GM12878 (cell line): ENCODE results near the gene CLRN3. TPM values are rescaled to one million over a fixed set of nuclear protein-coding genes. Genes with fewer than 3 reads are reported as not detected.

Experiments used
- ATAC-seq: fragments of 200-7000 bp; cut with Tn5 transposase; 3 replicates; pipeline ENCODE4 v1.9.1; 2020; ENCODE audit warnings: mild to moderate bottlenecking, moderate library complexity
- BruUV-seq: library from RNA; stranded (reverse); fragments of 400-500 nt; replicated peaks from 2 replicates; lab custom pipeline; 2021; lab: Mats Ljungman, UMichigan
- CTCF ChIA-PET: fragments of 300-600 bp; sonication (Branson Sonifier 250); formaldehyde crosslinking; extraction: SDS; loops from one replicate; lab custom pipeline; 2021; ENCODE audit warnings: inconsistent platforms; lab: Yijun Ruan, JAX
- POLR2A ChIA-PET: fragments of 350-600 bp; formaldehyde crosslinking; extraction: SDS; loops from one replicate; lab custom pipeline; 2021; ENCODE audit warnings: inconsistent platforms; lab: Charles Lee
- RAD21 ChIA-PET: fragments of 300-600 bp; sonication (Branson Sonifier 250); formaldehyde crosslinking; loops from one replicate; lab custom pipeline; 2023; ENCODE audit warnings: antibody characterized with exemption; ENCODE audit not compliant: unreplicated experiment; lab: Charles Lee
- SMC1A ChIA-PET: fragments of 300-600 bp; sonication (Branson Sonifier 250); formaldehyde crosslinking; loops from one replicate; lab custom pipeline; 2023; ENCODE audit not compliant: unreplicated experiment, uncharacterized antibody; lab: Charles Lee
- DNase-seq: peaks from one replicate; pipeline ENCODE4 v3.0.0-alpha.2; 2011; ENCODE audit warnings: low read depth, low spot score
- FAIRE-seq: peaks from 3 replicates; lab custom pipeline; 2011; peaks lifted over from hg19 to GRCh38; lab: Jason Lieb, UNC
- H2AFZ ChIP-seq: 2 replicates; pipeline ENCODE4 v1.6.0; 2011; ENCODE audit warnings: low read depth, low read length, control low read depth; ENCODE audit not compliant: control insufficient read depth
- H3K27ac ChIP-seq: 2 replicates; pipeline ENCODE4 v1.5.1; 2011; ENCODE audit warnings: control low read depth; ENCODE audit not compliant: control insufficient read depth, insufficient read depth
- H3K27me3 ChIP-seq, 2 experiments: replicated peaks in 1 of 2; 2 replicates each; pipeline versions ENCODE4 v1.6.0 to v1.6.1; 2011; ENCODE audit warnings: low read length in 1 of 2; ENCODE audit not compliant: control insufficient read depth in 2 of 2, insufficient read depth in 2 of 2
- H3K36me3 ChIP-seq, 2 experiments: 2 replicates each; pipeline ENCODE4 v1.5.1; 2011; ENCODE audit warnings: low read length in 1 of 2; ENCODE audit not compliant: control insufficient read depth in 2 of 2, insufficient read depth in 2 of 2
- H3K4me1 ChIP-seq: 2 replicates; pipeline ENCODE4 v1.6.1; 2011; ENCODE audit warnings: mild to moderate bottlenecking, low read length, moderate library complexity, mixed read lengths; ENCODE audit not compliant: control insufficient read depth, insufficient read depth
- H3K4me2 ChIP-seq: 2 replicates; pipeline ENCODE4 v1.6.0; 2011; ENCODE audit warnings: control low read depth; ENCODE audit not compliant: control insufficient read depth, insufficient read depth
- H3K4me3 ChIP-seq: fragments of 200-600 bp; sonication (generic); 2 replicates; pipeline ENCODE4 v1.5.1; 2016
- H3K79me2 ChIP-seq: 2 replicates; pipeline ENCODE4 v1.6.0; 2011; ENCODE audit warnings: low read length; ENCODE audit not compliant: control insufficient read depth, insufficient read depth
- H3K9ac ChIP-seq: 2 replicates; pipeline ENCODE4 v1.8.0; 2011; ENCODE audit warnings: low read length, control low read depth, mixed read lengths; ENCODE audit not compliant: control insufficient read depth, insufficient read depth
- H3K9me3 ChIP-seq: replicated peaks from 3 replicates; pipeline ENCODE4 v1.5.1; 2011; ENCODE audit warnings: mild to moderate bottlenecking, low read length; ENCODE audit not compliant: control insufficient read depth, insufficient read depth
- H4K20me1 ChIP-seq: 2 replicates; pipeline ENCODE4 v1.6.0; 2011; ENCODE audit not compliant: control insufficient read depth, insufficient read depth
- CUX1 ChIP-seq: IDR thresholded peaks from 2 replicates; pipeline ENCODE4 v1.6.1; 2012; ENCODE audit warnings: improper control_type of control experiment, low read depth, low read length; ENCODE audit not compliant: insufficient replicate concordance
- TBL1XR1 ChIP-seq: IDR thresholded peaks from 2 replicates; pipeline ENCODE4 v1.6.1; 2012; ENCODE audit warnings: low read depth, low read length, improper control_type of control experiment
- ZNF217 ChIP-seq: fragments of 450-650 bp; IDR thresholded peaks from 2 replicates; pipeline ENCODE4 v1.6.1; 2017; ENCODE audit warnings: antibody characterized with exemption, mild to moderate bottlenecking
- WGBS: methylation state at CpG from one replicate; pipeline ENCODE4 v1.1.6; 2016; ENCODE audit warnings: low lambda C conversion rate; ENCODE audit not compliant: insufficient replicate concordance, insufficient coverage; ENCODE audit errors: missing lambda C conversion rate; 5-methylcytosine and 5-hydroxymethylcytosine counted together
- in situ Hi-C: fragments of 300-500 bp; cut with MboI; formaldehyde crosslinking; loops from 9 replicates; pipeline ENCODE4 v1.14.3; 2018; ENCODE audit warnings: mixed read lengths
- intact Hi-C: fragments of 100-400 bp; cut with micrococcal nuclease; formaldehyde crosslinking; loops from one replicate; pipeline ENCODE4 v1.14.2; 2022; ENCODE audit not compliant: unreplicated experiment
- polyA plus RNA-seq, 11 experiments: library from polyadenylated mRNA; depleted of rRNA in 4 of 11; unstranded in 6 of 11; stranded (reverse) in 5 of 11; fragments of >200 nt; fragmentation: Nextera tagmentation in 4 of 11; fragmentation: Illumina TruSeq in 1 of 11; extraction: Ambion mirVana in 4 of 11; extraction: Trizol in 1 of 11; gene quantifications; 1 replicate in 1 of 11; 2 replicates in 10 of 11; pipeline versions ENCODE4 v1.2.1 to v1.2.3, GENCODE V29; 2011 to 2016; ENCODE audit warnings: inconsistent platforms in 2 of 11, missing spikeins in 2 of 11, low read depth in 1 of 11
- total RNA-seq, 4 experiments: library from RNA; depleted of rRNA in 3 of 4; stranded (reverse); fragments of >200 nt in 3 of 4; fragmentation: Illumina TruSeq in 1 of 4; extraction: Trizol in 1 of 4; gene quantifications; 2 replicates each; pipeline versions ENCODE4 v1.2.1 to v1.2.3, GENCODE V29; 2013 to 2021

Gene CLRN3
- total and polyA plus RNA-seq, 10 of the 15 experiments (the other 5 are each of a cell fraction or from before 2014, with no cell fraction given) = not detected

GRCh38 chr10:127925471-127926207 lies 32.9 kb upstream of the CLRN3 start:
- no peak overlapping the region for H2AFZ ChIP-seq
- H3K4me3 ChIP-seq = no peak overlapping the region
- H3K4me1 ChIP-seq = no peaks in the 10 kb centered on the region
- no peak overlapping the region for H3K4me2 ChIP-seq
- ATAC-seq (no peak), DNase-seq (no peak), FAIRE-seq (no peak)
- in situ Hi-C loops = no loop called here
- no peaks in the 10 kb centered on the region for H3K36me3 ChIP-seq
- WGBS = 21% methylated on average over 6 of the region's 6 CpGs
- BruUV-seq = no TSS peak
- TF ChIP-seq ZNF217 = no peak
- no peak for TF ChIP-seq TBL1XR1
- no peak for TF ChIP-seq CUX1
- no peaks in the 10 kb centered on the region for H4K20me1 ChIP-seq
- ChIA-PET POLR2A (no interaction called here), SMC1A (interaction anchor here (0.6 kb wide), 1 partner anchor 45 kb away, joined by 3 read pairs; no protein-coding TSS in a partner anchor), CTCF (no interaction called here), RAD21 (no interaction called here)
- H3K9me3 ChIP-seq = no peaks in the 10 kb centered on the region
- no peak overlapping the region for H3K9ac ChIP-seq
- no peaks in the 10 kb centered on the region for H3K79me2 ChIP-seq
- intact Hi-C loops = no loop called here
- no peak overlapping the region for H3K27ac ChIP-seq
- H3K27me3 ChIP-seq = no peaks in the 10 kb centered on the region
